Measurements from ENCODE around the gene SLC48A1. TPM values are rescaled to one million over a fixed set of nuclear protein-coding genes. Genes with fewer than 3 reads are reported as not detected.

SLC48A1 gene
- 3.6 and 4.3 TPM in 2 replicates for total RNA-seq (2014; rRNA removed; shearing (Covaris generic))

GRCh38 chr12:47773062-47773857 lies at the start of gene SLC48A1:
Gene SLC48A1, plus strand, starts transcription at chr12:47773238. Its CDS starts 67 bp downstream, at chr12:47773305.
- no peaks in the 10 kb centered on the region for H3K9me3 ChIP-seq (replicated peaks)
- peaks cover 25% of the 10 kb centered on the region for H3K4me1 ChIP-seq (replicated peaks)
- no peak within 1 kb of the TSS for H3K27ac ChIP-seq
- no peaks in the 10 kb centered on the region for H3K27me3 ChIP-seq (replicated peaks)
- peak in 1 of 2 experiments; percentile 34 for DNase-seq (ENCODE audit: low read depth in 1 of 2, low spot score in 2 of 2)
- H3K36me3 ChIP-seq = no peaks in the 10 kb centered on the region
- H3K4me3 ChIP-seq = peak within 1 kb of the TSS; percentile 65

GRCh38 chr12:47725091-47725772 lies 47.8 kb upstream of the SLC48A1 start, which contains the start of gene ENDOU:
Gene ENDOU, minus strand, starts transcription at chr12:47725490. Its CDS starts 77 bp downstream, at chr12:47725413.
- no peak for DNase-seq (ENCODE audit: low read depth in 1 of 2, low spot score in 2 of 2)
- Histone ChIP-seq H3K27me3 (replicated peaks) (no peaks in the 10 kb centered on the region), H3K4me1 (replicated peaks) (peaks cover 33% of the 10 kb centered on the region), H3K27ac (0 out of 2 replicates have a peak within 1 kb of the TSS, but pooled peaks have one; percentile 18), H3K9me3 (replicated peaks) (no peaks in the 10 kb centered on the region), H3K4me3 (no peak within 1 kb of the TSS), H3K36me3 (no peaks in the 10 kb centered on the region)

GRCh38 chr12:47725893-47726292 lies 47.1 kb upstream of the SLC48A1 start:
- DNase-seq (ENCODE audit: low read depth in 1 of 2, low spot score in 2 of 2) = peak in 1 of 2 experiments; percentile 27
- 0 out of 2 replicates have a peak overlapping the region, but pooled peaks have one; percentile 18 for H3K27ac ChIP-seq
- no peak overlapping the region for H3K4me3 ChIP-seq
- no peaks in the 10 kb centered on the region for H3K27me3 ChIP-seq (replicated peaks)
- H3K36me3 ChIP-seq = no peaks in the 10 kb centered on the region
- H3K9me3 ChIP-seq (replicated peaks) = no peaks in the 10 kb centered on the region
- H3K4me1 ChIP-seq (replicated peaks) = peaks cover 37% of the 10 kb centered on the region

- peaks cover 37% of the 10 kb centered on the region for H3K4me1 ChIP-seq (replicated peaks)
- peak overlapping the region; percentile 62 for H3K27ac ChIP-seq
- no peaks in the 10 kb centered on the region for H3K9me3 ChIP-seq (replicated peaks)
- peak; percentile 83 to 91 for DNase-seq (ENCODE audit: low read depth in 1 of 2, low spot score in 2 of 2)
- no peak overlapping the region for H3K4me3 ChIP-seq
- no peaks in the 10 kb centered on the region for H3K36me3 ChIP-seq
- no peaks in the 10 kb centered on the region for H3K27me3 ChIP-seq (replicated peaks)
These were observed 43.8 kb upstream of the SLC48A1 start for GRCh38 chr12:47729233-47729632.

DNA sequence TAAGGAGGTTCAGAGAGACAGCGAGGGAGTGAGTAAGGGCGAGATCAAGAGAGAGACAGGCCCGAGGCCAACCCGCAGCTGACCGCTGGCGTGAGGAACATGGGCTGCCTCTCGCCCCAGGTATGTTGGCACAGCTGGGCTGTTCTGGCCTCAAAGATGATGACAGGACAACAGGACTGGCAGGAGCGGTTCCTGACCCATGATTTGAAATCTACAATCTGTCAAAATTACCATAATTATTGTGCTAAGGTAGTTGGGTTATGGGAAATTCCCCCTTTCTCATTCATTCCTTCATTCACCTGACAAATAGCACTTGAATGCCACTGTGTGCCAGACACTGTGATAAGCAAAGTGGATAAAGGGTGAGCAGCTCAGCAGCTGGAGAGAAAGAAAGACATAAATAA lies 42.7 kb upstream of the SLC48A1 start:
- Histone ChIP-seq H3K9me3 (replicated peaks) (no peaks in the 10 kb centered on the region), H3K27me3 (replicated peaks) (no peaks in the 10 kb centered on the region), H3K36me3 (no peaks in the 10 kb centered on the region), H3K4me3 (no peak overlapping the region), H3K27ac (no peak overlapping the region), H3K4me1 (replicated peaks) (peaks cover 36% of the 10 kb centered on the region)
- no peak for DNase-seq (ENCODE audit: low read depth in 1 of 2, low spot score in 2 of 2)

DNA sequence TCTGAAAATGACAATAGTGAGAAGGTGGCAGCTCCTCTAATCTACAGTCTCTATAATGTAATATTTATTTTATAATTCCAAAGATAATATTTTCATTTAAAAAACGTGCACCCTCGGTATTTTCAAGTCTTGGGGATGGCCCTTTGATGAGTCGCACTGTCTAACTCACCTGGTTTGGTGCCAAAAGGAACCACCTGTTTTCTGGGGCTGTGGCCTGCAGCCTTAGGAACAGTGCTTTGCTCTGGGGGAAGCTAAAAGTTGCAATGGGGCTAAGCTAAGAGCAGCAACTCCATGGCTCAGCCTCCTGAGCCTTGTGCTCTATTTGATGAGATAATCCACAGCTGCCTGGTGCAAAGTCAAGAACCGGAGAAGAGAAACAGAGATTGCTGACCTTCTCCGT lies 41.3 kb upstream of the SLC48A1 start:
- peaks cover 36% of the 10 kb centered on the region for H3K4me1 ChIP-seq (replicated peaks)
- no peak overlapping the region for H3K4me3 ChIP-seq
- H3K9me3 ChIP-seq (replicated peaks) = no peaks in the 10 kb centered on the region
- no peaks in the 10 kb centered on the region for H3K27me3 ChIP-seq (replicated peaks)
- no peaks in the 10 kb centered on the region for H3K36me3 ChIP-seq
- no peak for DNase-seq (ENCODE audit: low read depth in 1 of 2, low spot score in 2 of 2)
- H3K27ac ChIP-seq = no peak overlapping the region

GRCh38 chr12:47732504-47732903 lies 40.5 kb upstream of the SLC48A1 start:
- peaks cover 44% of the 10 kb centered on the region for H3K4me1 ChIP-seq (replicated peaks)
- no peaks in the 10 kb centered on the region for H3K9me3 ChIP-seq (replicated peaks)

DNA sequence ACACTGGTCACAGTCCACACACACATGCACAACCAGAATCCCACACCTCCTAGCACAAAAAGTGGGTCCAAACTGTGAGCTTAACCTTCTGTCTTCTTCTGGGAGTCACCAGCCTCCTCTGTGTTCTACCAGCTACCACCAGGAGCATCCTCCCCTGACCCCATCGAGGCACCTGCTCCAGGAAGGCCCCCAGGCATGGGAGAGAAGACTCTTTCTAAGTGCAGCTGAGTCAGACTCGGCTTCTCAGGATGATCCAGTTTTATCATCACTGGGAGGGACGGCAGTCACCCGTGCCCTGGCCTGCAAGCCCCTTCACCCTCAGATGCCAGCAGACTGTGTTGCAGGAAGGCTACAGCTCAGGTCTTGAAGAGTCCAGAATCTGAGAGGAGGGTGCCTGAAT lies 39.9 kb upstream of the SLC48A1 start:
- no peaks in the 10 kb centered on the region for H3K9me3 ChIP-seq (replicated peaks)
- no peaks in the 10 kb centered on the region for H3K27me3 ChIP-seq (replicated peaks)
- H3K4me3 ChIP-seq = no peak overlapping the region
- no peaks in the 10 kb centered on the region for H3K36me3 ChIP-seq
- H3K27ac ChIP-seq = no peak overlapping the region
- DNase-seq (ENCODE audit: low read depth in 1 of 2, low spot score in 2 of 2) = no peak
- H3K4me1 ChIP-seq (replicated peaks) = peaks cover 46% of the 10 kb centered on the region

More at GRCh38 chr12:47732504-47732903, 40.5 kb upstream of the SLC48A1 start:
- Histone ChIP-seq H3K27ac (no peak overlapping the region), H3K4me3 (no peak overlapping the region), H3K27me3 (replicated peaks) (no peaks in the 10 kb centered on the region), H3K36me3 (no peaks in the 10 kb centered on the region)
- no peak for DNase-seq (ENCODE audit: low read depth in 1 of 2, low spot score in 2 of 2)

DNA sequence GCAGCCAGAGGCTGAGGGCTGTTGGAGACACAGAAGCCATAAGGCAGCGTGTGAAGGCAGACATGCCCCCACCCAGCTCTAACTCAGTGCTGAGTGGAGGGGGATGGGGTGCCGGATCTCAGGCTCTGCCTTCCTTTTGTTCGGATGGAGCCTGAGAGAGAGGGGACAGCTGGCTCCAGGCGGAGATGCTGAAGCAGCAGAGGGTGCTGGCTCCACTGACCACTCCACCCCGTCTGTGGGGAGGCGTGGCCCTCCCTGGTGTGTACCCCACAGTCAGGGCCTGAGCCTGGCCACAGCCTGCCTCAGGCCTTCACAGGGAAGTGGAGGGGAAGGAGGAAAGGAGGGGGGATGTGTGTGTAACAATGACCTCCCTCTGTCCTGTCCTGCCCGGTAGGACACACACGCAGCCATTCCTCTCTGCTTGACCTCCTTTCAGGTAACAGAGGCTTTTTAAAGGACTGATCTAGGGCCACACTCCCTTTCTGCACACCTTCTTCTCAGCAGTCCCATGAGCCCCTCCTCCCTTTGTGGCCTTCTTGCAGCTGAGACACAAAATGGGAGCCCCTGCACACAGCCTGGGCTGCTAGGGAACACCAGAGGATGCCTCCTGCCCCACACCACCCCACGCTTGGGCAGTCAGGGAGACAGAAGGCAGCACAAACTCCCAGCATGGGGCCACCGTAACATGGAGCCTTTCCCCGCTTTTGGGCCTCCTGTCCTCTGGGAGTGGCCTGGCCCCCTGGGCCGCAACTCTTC lies 38.1 kb upstream of the SLC48A1 start:
- Histone ChIP-seq H3K4me1 (replicated peaks) (peaks cover 29% of the 10 kb centered on the region), H3K9me3 (replicated peaks) (no peaks in the 10 kb centered on the region), H3K27ac (no peak overlapping the region), H3K4me3 (no peak overlapping the region), H3K36me3 (no peaks in the 10 kb centered on the region), H3K27me3 (replicated peaks) (no peaks in the 10 kb centered on the region)
- no peak for DNase-seq (ENCODE audit: low read depth in 1 of 2, low spot score in 2 of 2)

DNA sequence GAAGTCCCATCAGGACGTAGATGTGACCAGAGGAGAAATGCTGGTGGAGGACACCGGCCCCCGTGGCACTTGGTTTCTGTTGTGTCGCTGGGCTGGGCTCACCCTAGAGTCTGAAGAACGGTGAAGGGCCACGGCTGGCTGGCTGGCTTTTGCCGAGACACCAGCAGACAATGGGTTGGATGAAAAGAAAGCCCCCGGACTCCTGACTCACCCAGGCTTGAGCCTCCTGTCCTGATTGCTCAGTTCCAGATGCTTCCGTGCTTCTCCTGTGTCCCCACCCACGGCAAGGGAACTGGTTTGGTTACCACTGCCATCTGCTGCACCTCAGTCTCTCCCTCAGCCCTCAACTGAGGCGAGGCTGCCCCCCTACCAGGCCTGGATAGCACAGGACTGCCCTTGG lies 37.4 kb upstream of the SLC48A1 start:
- H3K4me1 ChIP-seq (replicated peaks) = peaks cover 23% of the 10 kb centered on the region
- no peaks in the 10 kb centered on the region for H3K27me3 ChIP-seq (replicated peaks)
- H3K27ac ChIP-seq = no peak overlapping the region
- no peaks in the 10 kb centered on the region for H3K9me3 ChIP-seq (replicated peaks)
- H3K36me3 ChIP-seq = no peaks in the 10 kb centered on the region
- no peak overlapping the region for H3K4me3 ChIP-seq
- DNase-seq (ENCODE audit: low read depth in 1 of 2, low spot score in 2 of 2) = no peak

DNA sequence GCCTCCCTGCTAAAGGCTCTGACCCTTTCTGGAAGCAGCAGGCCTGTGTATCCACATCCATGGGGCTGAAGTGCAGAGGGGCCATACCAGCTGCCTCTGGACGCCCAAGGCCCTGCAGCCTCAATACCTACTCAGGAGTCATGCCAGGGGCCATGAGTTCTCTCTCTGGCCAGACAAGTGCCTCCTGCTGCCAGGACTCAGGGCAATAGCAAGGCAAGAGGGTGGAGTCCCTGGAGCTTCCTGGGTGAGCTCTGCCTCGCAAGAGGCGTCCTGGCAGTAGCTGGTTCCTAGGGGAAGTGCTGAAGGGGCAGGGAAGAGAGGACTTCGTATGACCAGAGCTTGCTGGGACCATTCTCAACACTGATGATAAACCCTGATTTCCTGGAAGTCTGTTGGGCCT lies 36.8 kb upstream of the SLC48A1 start:
- H3K9me3 ChIP-seq (replicated peaks) = no peaks in the 10 kb centered on the region
- no peak overlapping the region for H3K27ac ChIP-seq
- DNase-seq (ENCODE audit: low read depth in 1 of 2, low spot score in 2 of 2) = no peak
- no peaks in the 10 kb centered on the region for H3K36me3 ChIP-seq
- no peak overlapping the region for H3K4me3 ChIP-seq
- H3K27me3 ChIP-seq (replicated peaks) = no peaks in the 10 kb centered on the region
- peaks cover 29% of the 10 kb centered on the region for H3K4me1 ChIP-seq (replicated peaks)

GRCh38 chr12:47736877-47737676 lies 36.0 kb upstream of the SLC48A1 start:
- H3K27me3 ChIP-seq (replicated peaks) = no peaks in the 10 kb centered on the region
- no peak overlapping the region for H3K4me3 ChIP-seq
- no peaks in the 10 kb centered on the region for H3K36me3 ChIP-seq
- H3K4me1 ChIP-seq (replicated peaks) = peaks cover 34% of the 10 kb centered on the region
- no peak overlapping the region for H3K27ac ChIP-seq
- H3K9me3 ChIP-seq (replicated peaks) = no peaks in the 10 kb centered on the region
- DNase-seq (ENCODE audit: low read depth in 1 of 2, low spot score in 2 of 2) = no peak

Measured in SJSA1 (cell line).